Glomerular visceral epithelial cell (primary cell): Measurements from ENCODE around the gene NDUFA3.
A peak's percentile ranks its signal among the peaks of the same experiment; 100 is the strongest.

ENCODE experiments used
- DNase-seq: peaks from one replicate; pipeline ENCODE4 v3.0.0-alpha.2; 2016; ENCODE audit errors: extremely low spot score

Gene NDUFA3

GRCh38 chr19:54137699-54138488, 35.2 kb downstream of the NDUFA3 start, which contains the start of gene CNOT3:
Gene CNOT3 (plus strand): TSS chr19:54137762. CDS start chr19:54142979, 5,217 bp downstream.
- DNase-seq = peak; percentile 34

GRCh38 chr19:54138489-54139256, 36.0 kb downstream of the NDUFA3 start:
- DNase-seq = no peak

GRCh38 chr19:54141356-54141755, 38.7 kb downstream of the NDUFA3 start:
- DNase-seq = no peak

- DNase-seq = peak; percentile 29
These were observed 39.6 kb downstream of the NDUFA3 start for GRCh38 chr19:54142166-54142780.

- DNase-seq = no peak
These were observed 43.0 kb downstream of the NDUFA3 start for GRCh38 chr19:54145541-54146158.

- no peak for DNase-seq
These were observed 45.0 kb downstream of the NDUFA3 start for GRCh38 chr19:54147676-54148075.

GRCh38 chr19:54148158-54148557, 45.5 kb downstream of the NDUFA3 start:
- no peak for DNase-seq

- no peak for DNase-seq
These were observed 46.6 kb downstream of the NDUFA3 start for GRCh38 chr19:54149021-54149812.

GRCh38 chr19:54151362-54152035, 48.8 kb downstream of the NDUFA3 start:
- no peak for DNase-seq

GRCh38 chr19:54152267-54152666, 49.6 kb downstream of the NDUFA3 start:
- no peak for DNase-seq

- no peak for DNase-seq
These were observed 50.3 kb downstream of the NDUFA3 start for GRCh38 chr19:54152878-54153524.

- no peak for DNase-seq
These were observed 51.2 kb downstream of the NDUFA3 start for GRCh38 chr19:54153731-54154326.

GRCh38 chr19:54154603-54155345, 52.1 kb downstream of the NDUFA3 start:
- peak; percentile 37 for DNase-seq

GRCh38 chr19:54155694-54156093, 53.0 kb downstream of the NDUFA3 start:
- no peak for DNase-seq

GRCh38 chr19:54156490-54156889, 53.8 kb downstream of the NDUFA3 start:
- DNase-seq = no peak

GRCh38 chr19:54156953-54157352, 54.3 kb downstream of the NDUFA3 start:
- no peak for DNase-seq
